Parathyroid adenoma (tissue), 2 donors: Measurements from ENCODE around the gene XRCC1.
A peak's percentile ranks its signal among the peaks of the same experiment; 100 is the strongest.

Experiments used
- H2AFZ ChIP-seq: fragments of 300-600 bp; sonication (generic); one replicate; pipeline ENCODE4 v1.7.0; 2017; ENCODE audit warnings: antibody characterized with exemption, mild to moderate bottlenecking
- H3K27ac ChIP-seq: fragments of 300-600 bp; sonication (generic); one replicate; pipeline ENCODE4 v1.7.0; 2017
- H3K27me3 ChIP-seq: fragments of 300-600 bp; sonication (generic); one replicate; pipeline ENCODE4 v1.7.0; 2017; ENCODE audit warnings: low read length; ENCODE audit not compliant: control insufficient read depth, insufficient read depth
- H3K36me3 ChIP-seq: fragments of 300-600 bp; sonication (generic); one replicate; pipeline ENCODE4 v1.7.0; 2017; ENCODE audit warnings: low read length; ENCODE audit not compliant: control insufficient read depth, insufficient read depth
- H3K4me1 ChIP-seq: fragments of 300-600 bp; sonication (generic); one replicate; pipeline ENCODE4 v1.7.0; 2017; ENCODE audit warnings: control low read depth
- H3K4me2 ChIP-seq: fragments of 300-600 bp; sonication (generic); one replicate; pipeline ENCODE4 v1.7.0; 2017; ENCODE audit warnings: low read length
- H3K4me3 ChIP-seq: fragments of 300-600 bp; sonication (generic); one replicate; pipeline ENCODE4 v1.7.0; 2017; ENCODE audit warnings: low read depth, low read length
- H3K79me2 ChIP-seq: fragments of 300-600 bp; sonication (generic); one replicate; pipeline ENCODE4 v1.7.0; 2017; ENCODE audit warnings: control low read depth
- H3K9ac ChIP-seq: fragments of 300-600 bp; sonication (generic); one replicate; pipeline ENCODE4 v1.7.0; 2017; ENCODE audit warnings: mild to moderate bottlenecking
- H3K9me3 ChIP-seq: fragments of 300-600 bp; sonication (generic); one replicate; pipeline ENCODE4 v1.7.0; 2017; ENCODE audit warnings: low read length; ENCODE audit not compliant: control insufficient read depth
- CTCF ChIP-seq: fragments of 300-600 bp; sonication (generic); IDR thresholded peaks from one replicate; pipeline ENCODE4 v1.7.0; 2017; ENCODE audit warnings: antibody characterized with exemption, mild to moderate bottlenecking
- donor health status: primary hyperparathyroidism.

The XRCC1 gene

GRCh38 chr19:43533546-43534304, 41.6 kb downstream of the XRCC1 start:
- Histone ChIP-seq H3K9ac (no peak overlapping the region), H3K36me3 (no peaks in the 10 kb centered on the region), H3K27me3 (no peaks in the 10 kb centered on the region), H2AFZ (peak overlapping the region; percentile 90), H3K4me3 (peak overlapping the region; percentile 60), H3K4me2 (peak overlapping the region; percentile 91), H3K79me2 (no peaks in the 10 kb centered on the region), H3K9me3 (no peaks in the 10 kb centered on the region), H3K27ac (peak overlapping the region; percentile 92), H3K4me1 (peaks cover 16% of the 10 kb centered on the region)
- TF ChIP-seq CTCF: no peak

GRCh38 chr19:43532962-43533545, 42.3 kb downstream of the XRCC1 start, which contains the start of gene ZNF575:
ZNF575 (plus strand) TSS chr19:43533188; CDS start chr19:43534423, 1,235 bp downstream.
- Histone ChIP-seq H3K36me3 (no peaks in the 10 kb centered on the region), H3K4me2 (peak within 1 kb of the TSS; percentile 91), H3K27me3 (no peaks in the 10 kb centered on the region), H2AFZ (peak within 1 kb of the TSS; percentile 90), H3K4me1 (peaks cover 16% of the 10 kb centered on the region), H3K9me3 (no peaks in the 10 kb centered on the region), H3K9ac (no peak within 1 kb of the TSS), H3K79me2 (no peaks in the 10 kb centered on the region), H3K4me3 (peak within 1 kb of the TSS; percentile 60), H3K27ac (peak within 1 kb of the TSS; percentile 92)
- no peak for TF ChIP-seq CTCF

GRCh38 chr19:43532571-43532961, 42.8 kb downstream of the XRCC1 start:
- H3K4me2 ChIP-seq: peak overlapping the region; percentile 91
- peak overlapping the region; percentile 60 for H3K4me3 ChIP-seq
- H2AFZ ChIP-seq: peak overlapping the region; percentile 90
- H3K9ac ChIP-seq: no peak overlapping the region
- no peaks in the 10 kb centered on the region for H3K9me3 ChIP-seq
- H3K79me2 ChIP-seq: no peaks in the 10 kb centered on the region
- peaks cover 16% of the 10 kb centered on the region for H3K4me1 ChIP-seq
- peak overlapping the region; percentile 92 for H3K27ac ChIP-seq
- TF ChIP-seq CTCF: no peak
- H3K36me3 ChIP-seq: no peaks in the 10 kb centered on the region
- H3K27me3 ChIP-seq: no peaks in the 10 kb centered on the region

GRCh38 chr19:43527860-43528622, 47.3 kb downstream of the XRCC1 start:
- no peaks in the 10 kb centered on the region for H3K9me3 ChIP-seq
- H3K36me3 ChIP-seq: no peaks in the 10 kb centered on the region
- peak overlapping the region; percentile 96 for H2AFZ ChIP-seq
- H3K4me3 ChIP-seq: no peak overlapping the region
- no peak overlapping the region for H3K9ac ChIP-seq
- H3K27me3 ChIP-seq: no peaks in the 10 kb centered on the region
- no peak for TF ChIP-seq CTCF
- H3K4me2 ChIP-seq: no peak overlapping the region
- peaks cover 13% of the 10 kb centered on the region for H3K4me1 ChIP-seq
- no peaks in the 10 kb centered on the region for H3K79me2 ChIP-seq
- peak overlapping the region; percentile 34 for H3K27ac ChIP-seq
